Activated naive CD4-positive, alpha-beta T cell treated with anti-CD3 and anti-CD28 coated beads, Interleukin-2, amount 50 U/mL, for 24 hours (primary cell): Measurements from ENCODE around the gene C4BPB.
"Not testable (repeated sequence)": the region's sequence is repeated elsewhere in the genome, so short reads cannot be mapped to it uniquely, and the experiment has no call there.

Source experiments
- H3K27ac Mint-ChIP-seq: one replicate; pipeline ENCODE4 v1.8.0; 2021; ENCODE audit warnings: mild to moderate bottlenecking, mixed read lengths
- H3K27me3 Mint-ChIP-seq: one replicate; pipeline ENCODE4 v1.8.0; 2021; ENCODE audit warnings: mixed read lengths
- H3K36me3 Mint-ChIP-seq: one replicate; pipeline ENCODE4 v1.8.0; 2021; ENCODE audit warnings: mixed read lengths
- H3K4me1 Mint-ChIP-seq: one replicate; pipeline ENCODE4 v1.8.0; 2021; ENCODE audit warnings: mixed read lengths
- H3K4me3 Mint-ChIP-seq: one replicate; pipeline ENCODE4 v1.8.0; 2021; ENCODE audit warnings: mild to moderate bottlenecking, mixed read lengths
- H3K9me3 Mint-ChIP-seq: one replicate; pipeline ENCODE4 v1.8.0; 2021; ENCODE audit warnings: mixed read lengths

C4BPB gene

GRCh38 chr1:207088701-207089626 lies at the start of gene C4BPB:
Gene C4BPB (plus strand): TSS chr1:207088860. CDS start chr1:207089532, 672 bp downstream.
- Mint-ChIP-seq H3K9me3 (no peaks in the 10 kb centered on the region), H3K4me1 (peaks cover 46% of the 10 kb centered on the region), H3K36me3 (no peaks in the 10 kb centered on the region), H3K27me3 (peaks cover 3% of the 10 kb centered on the region), H3K27ac (peak within 1 kb of the TSS; percentile 90), H3K4me3 (peak within 1 kb of the TSS; percentile 84)

GRCh38 chr1:207039380-207040180 lies 49.1 kb upstream of the C4BPB start:
- Mint-ChIP-seq H3K27ac (no peak overlapping the region), H3K36me3 (peaks cover 3% of the 10 kb centered on the region), H3K4me3 (no peak overlapping the region), H3K4me1 (peaks cover 28% of the 10 kb centered on the region), H3K27me3 (peaks cover 3% of the 10 kb centered on the region), H3K9me3 (no peaks in the 10 kb centered on the region)

GRCh38 chr1:207040181-207040533 lies 48.5 kb upstream of the C4BPB start:
- H3K27me3 Mint-ChIP-seq = peaks cover 3% of the 10 kb centered on the region
- H3K4me3 Mint-ChIP-seq = no peak overlapping the region
- H3K9me3 Mint-ChIP-seq = no peaks in the 10 kb centered on the region

GRCh38 chr1:207041397-207041796 lies 47.3 kb upstream of the C4BPB start:
- peaks cover 46% of the 10 kb centered on the region for H3K4me1 Mint-ChIP-seq
- H3K9me3 Mint-ChIP-seq, H3K4me3 Mint-ChIP-seq, H3K36me3 Mint-ChIP-seq, H3K27ac Mint-ChIP-seq, H3K27me3 Mint-ChIP-seq: not testable (repeated sequence)

More at GRCh38 chr1:207040181-207040533, 48.5 kb upstream of the C4BPB start:
- H3K36me3 Mint-ChIP-seq = peaks cover 4% of the 10 kb centered on the region
- peaks cover 34% of the 10 kb centered on the region for H3K4me1 Mint-ChIP-seq
- H3K27ac Mint-ChIP-seq = no peak overlapping the region

GRCh38 chr1:207045453-207045852 lies 43.2 kb upstream of the C4BPB start:
- H3K4me3 Mint-ChIP-seq = no peak overlapping the region

GRCh38 chr1:207047505-207047904 lies 41.2 kb upstream of the C4BPB start:
- peaks cover 17% of the 10 kb centered on the region for H3K36me3 Mint-ChIP-seq
- H3K27ac Mint-ChIP-seq = no peak overlapping the region
- H3K4me3 Mint-ChIP-seq = no peak overlapping the region
- H3K4me1 Mint-ChIP-seq = peaks cover 86% of the 10 kb centered on the region
- H3K9me3 Mint-ChIP-seq = no peaks in the 10 kb centered on the region
- H3K27me3 Mint-ChIP-seq = no peaks in the 10 kb centered on the region

More at GRCh38 chr1:207045453-207045852, 43.2 kb upstream of the C4BPB start:
- H3K36me3 Mint-ChIP-seq = peaks cover 17% of the 10 kb centered on the region
- peaks cover 81% of the 10 kb centered on the region for H3K4me1 Mint-ChIP-seq
- H3K27ac Mint-ChIP-seq = no peak overlapping the region
- no peaks in the 10 kb centered on the region for H3K27me3 Mint-ChIP-seq
- H3K9me3 Mint-ChIP-seq = no peaks in the 10 kb centered on the region

- peaks cover 86% of the 10 kb centered on the region for H3K4me1 Mint-ChIP-seq
- no peaks in the 10 kb centered on the region for H3K9me3 Mint-ChIP-seq
- H3K27ac Mint-ChIP-seq = no peak overlapping the region
- H3K27me3 Mint-ChIP-seq = no peaks in the 10 kb centered on the region
- H3K36me3 Mint-ChIP-seq = peaks cover 17% of the 10 kb centered on the region
- H3K4me3 Mint-ChIP-seq = peak overlapping the region; percentile 30
Measured at GRCh38 chr1:207048041-207048440, 40.6 kb upstream of the C4BPB start.

GRCh38 chr1:207049054-207049453 lies 39.6 kb upstream of the C4BPB start:
- Mint-ChIP-seq H3K27me3 (no peaks in the 10 kb centered on the region), H3K9me3 (no peaks in the 10 kb centered on the region), H3K4me1 (peaks cover 82% of the 10 kb centered on the region), H3K27ac (no peak overlapping the region), H3K36me3 (peaks cover 14% of the 10 kb centered on the region), H3K4me3 (no peak overlapping the region)

- Mint-ChIP-seq H3K27ac (peak overlapping the region; percentile 99), H3K4me3 (peak overlapping the region; percentile 99), H3K27me3 (no peaks in the 10 kb centered on the region), H3K9me3 (no peaks in the 10 kb centered on the region), H3K4me1 (peaks cover 82% of the 10 kb centered on the region), H3K36me3 (peaks cover 14% of the 10 kb centered on the region)
Measured at GRCh38 chr1:207049514-207049913, 39.1 kb upstream of the C4BPB start.

- peak overlapping the region; percentile 99 for H3K27ac Mint-ChIP-seq
- peaks cover 82% of the 10 kb centered on the region for H3K4me1 Mint-ChIP-seq
- H3K36me3 Mint-ChIP-seq = peaks cover 12% of the 10 kb centered on the region
- no peaks in the 10 kb centered on the region for H3K9me3 Mint-ChIP-seq
- H3K27me3 Mint-ChIP-seq = no peaks in the 10 kb centered on the region
- peak overlapping the region; percentile 99 for H3K4me3 Mint-ChIP-seq
Measured at GRCh38 chr1:207049974-207050391, 38.7 kb upstream of the C4BPB start.

GRCh38 chr1:207050480-207051190 lies 38.0 kb upstream of the C4BPB start:
- peak overlapping the region; percentile 99 for H3K4me3 Mint-ChIP-seq
- peak overlapping the region; percentile 99 for H3K27ac Mint-ChIP-seq
- H3K4me1 Mint-ChIP-seq = peaks cover 76% of the 10 kb centered on the region
- H3K36me3 Mint-ChIP-seq = peaks cover 10% of the 10 kb centered on the region
- no peaks in the 10 kb centered on the region for H3K9me3 Mint-ChIP-seq
- no peaks in the 10 kb centered on the region for H3K27me3 Mint-ChIP-seq

GRCh38 chr1:207051191-207051943 lies 37.3 kb upstream of the C4BPB start, which contains the start of gene YOD1:
Gene YOD1 (minus strand): TSS chr1:207051208. CDS start chr1:207051030, 178 bp downstream.
- Mint-ChIP-seq H3K27ac (peak within 1 kb of the TSS; percentile 99), H3K9me3 (no peaks in the 10 kb centered on the region), H3K4me1 (peaks cover 69% of the 10 kb centered on the region), H3K36me3 (peaks cover 7% of the 10 kb centered on the region), H3K4me3 (peak within 1 kb of the TSS; percentile 99), H3K27me3 (no peaks in the 10 kb centered on the region)

GRCh38 chr1:207052911-207053769 lies 35.5 kb upstream of the C4BPB start, which contains the start of gene PFKFB2:
Gene PFKFB2 (plus strand): TSS chr1:207053275. CDS start chr1:207054718, 1,443 bp downstream.
- Mint-ChIP-seq H3K4me1 (peaks cover 51% of the 10 kb centered on the region), H3K4me3 (peak within 1 kb of the TSS; percentile 99), H3K36me3 (peaks cover 3% of the 10 kb centered on the region), H3K27ac (peak within 1 kb of the TSS; percentile 87), H3K27me3 (no peaks in the 10 kb centered on the region), H3K9me3 (no peaks in the 10 kb centered on the region)

GRCh38 chr1:207054491-207054890 lies 34.2 kb upstream of the C4BPB start:
- H3K27me3 Mint-ChIP-seq = no peaks in the 10 kb centered on the region
- H3K27ac Mint-ChIP-seq = no peak overlapping the region

More at GRCh38 chr1:207054491-207054890, 34.2 kb upstream of the C4BPB start:
- Mint-ChIP-seq H3K4me3 (peak overlapping the region; percentile 20), H3K36me3 (no peaks in the 10 kb centered on the region), H3K9me3 (no peaks in the 10 kb centered on the region), H3K4me1 (peaks cover 43% of the 10 kb centered on the region)
